Measurements from ENCODE around the gene ACTL6A.

DNA sequence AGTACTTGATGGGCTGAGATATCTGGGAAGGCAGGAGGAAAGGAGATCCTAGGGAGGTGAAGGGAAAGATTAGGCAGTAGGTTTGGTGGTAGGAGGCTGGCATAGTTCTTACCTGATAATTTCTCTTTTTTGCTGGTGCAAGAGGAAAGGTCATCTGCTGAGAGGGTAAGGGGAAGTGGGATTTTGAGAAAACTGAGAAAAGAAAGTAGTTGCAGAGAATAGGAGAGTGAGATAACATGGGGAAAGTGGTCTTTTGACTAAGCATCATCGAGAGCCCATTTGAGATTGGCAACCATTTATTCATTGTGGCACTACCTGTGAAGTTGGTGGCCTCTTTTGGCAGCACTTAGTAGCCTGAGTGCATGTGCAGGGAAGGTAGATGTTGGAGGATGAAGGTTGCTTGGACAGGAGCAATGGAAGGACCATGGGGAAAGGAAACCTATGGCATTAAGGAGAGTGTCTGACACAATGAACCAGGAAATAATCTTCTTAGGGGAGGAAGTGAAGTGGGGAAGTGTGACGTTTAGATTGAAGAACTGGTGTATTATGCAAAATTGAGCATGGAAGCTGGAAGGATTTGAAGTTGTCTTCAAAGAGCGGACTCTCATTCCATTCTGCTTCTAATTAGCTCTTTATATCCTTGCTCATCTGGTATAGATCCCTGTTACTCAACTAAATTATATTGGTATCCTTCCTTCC, 68.2 kb downstream of the ACTL6A start:
- TF ChIP-seq EZH2 (IDR thresholded peaks at IDR 0.05) = no peak
- TF ChIP-seq, protein P1, sequence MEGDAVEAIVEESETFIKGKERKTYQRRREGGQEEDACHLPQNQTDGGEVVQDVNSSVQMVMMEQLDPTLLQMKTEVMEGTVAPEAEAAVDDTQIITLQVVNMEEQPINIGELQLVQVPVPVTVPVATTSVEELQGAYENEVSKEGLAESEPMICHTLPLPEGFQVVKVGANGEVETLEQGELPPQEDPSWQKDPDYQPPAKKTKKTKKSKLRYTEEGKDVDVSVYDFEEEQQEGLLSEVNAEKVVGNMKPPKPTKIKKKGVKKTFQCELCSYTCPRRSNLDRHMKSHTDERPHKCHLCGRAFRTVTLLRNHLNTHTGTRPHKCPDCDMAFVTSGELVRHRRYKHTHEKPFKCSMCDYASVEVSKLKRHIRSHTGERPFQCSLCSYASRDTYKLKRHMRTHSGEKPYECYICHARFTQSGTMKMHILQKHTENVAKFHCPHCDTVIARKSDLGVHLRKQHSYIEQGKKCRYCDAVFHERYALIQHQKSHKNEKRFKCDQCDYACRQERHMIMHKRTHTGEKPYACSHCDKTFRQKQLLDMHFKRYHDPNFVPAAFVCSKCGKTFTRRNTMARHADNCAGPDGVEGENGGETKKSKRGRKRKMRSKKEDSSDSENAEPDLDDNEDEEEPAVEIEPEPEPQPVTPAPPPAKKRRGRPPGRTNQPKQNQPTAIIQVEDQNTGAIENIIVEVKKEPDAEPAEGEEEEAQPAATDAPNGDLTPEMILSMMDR (IDR thresholded peaks at IDR 0.05) = no peak
